Measurements from ENCODE around the gene MAPKAP1. TPM values are rescaled to one million over a fixed set of nuclear protein-coding genes. Genes with fewer than 3 reads are reported as not detected.

Gene MAPKAP1
- total and polyA plus RNA-seq, 9 of the 15 experiments (the other 6 are each of a cell fraction or from before 2014, with no cell fraction given) = 2.6 to 82.1 (median 61.1) TPM

DNA sequence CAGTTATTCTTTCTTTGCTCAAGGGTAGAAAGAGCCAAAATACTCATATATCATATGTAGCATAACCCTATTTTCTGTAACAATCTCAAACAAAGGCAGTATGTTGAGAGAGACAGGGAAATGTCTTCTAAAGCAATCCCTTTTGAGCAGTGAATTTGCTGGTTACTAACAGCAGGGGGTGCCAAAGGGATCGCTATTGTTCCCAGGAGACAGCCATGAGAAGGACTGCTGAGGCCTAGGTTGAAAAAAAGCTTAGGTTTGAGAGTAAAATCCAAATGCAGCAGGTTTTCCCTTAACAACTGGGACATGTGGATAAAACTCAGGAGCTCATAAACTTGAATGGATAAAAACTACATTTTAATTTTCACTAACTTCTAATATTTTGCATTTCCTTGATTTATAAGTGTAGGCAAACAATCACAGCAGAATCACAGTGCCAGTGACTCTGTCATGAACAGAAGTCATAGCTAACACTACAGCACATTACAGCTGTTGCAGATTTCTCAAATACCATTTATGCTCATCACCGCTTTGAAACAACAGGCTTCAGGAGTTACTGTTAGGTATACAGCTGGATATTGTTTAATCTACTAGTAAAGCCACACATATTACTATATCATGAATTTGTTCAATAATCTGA, 148.4 kb downstream of the MAPKAP1 start (continued):
- TF ChIP-seq RAD21 (CRISPR knock-in tag; conservative IDR thresholded peaks at IDR 0.05 in 1 of 2, IDR thresholded peaks at IDR 0.05 in 1 of 2) (peak; percentile 65 to 81), ZNF12 (CRISPR knock-in tag; IDR thresholded peaks at IDR 0.05) (no peak), BRD9 (IDR thresholded peaks at IDR 0.05; ENCODE audit: low read depth, partially characterized antibody) (no peak), CHCHD3 (CRISPR knock-in tag; IDR thresholded peaks at IDR 0.05) (no peak), RCOR1 (IDR thresholded peaks at IDR 0.05; ENCODE audit: borderline replicate concordance in 1 of 2, low read depth in 2 of 2, low read length in 2 of 2) (0 out of 4 replicates have a peak, but pooled peaks of 1 of the 2 experiments have one; percentile 21)

GRCh38 chr9:125556046-125556721, 150.8 kb downstream of the MAPKAP1 start:
- H3K4me1 ChIP-seq (replicated peaks in 1 of 2; ENCODE audit: control insufficient read depth in 2 of 2, insufficient read depth in 2 of 2, low read length in 2 of 2) = peaks cover 0 to 5% of the 10 kb centered on the region in 2 experiments; a peak in 2 of 5 replicates
- 93% methylated on average over 7 of the region's 7 CpGs for WGBS (ENCODE audit: insufficient coverage, low coverage, missing lambda C conversion rate)
- DNase-seq (ENCODE audit: extremely low read depth in 1 of 4, low spot score in 3 of 4) (no peak), FAIRE-seq (no peak), ATAC-seq (no peak)
- ChIA-PET CTCF (ENCODE audit: low intra/inter-chr PET ratio) (no interaction called here), POLR2A (no interaction called here)
- no peaks in the 10 kb centered on the region for H3K27me3 ChIP-seq (ENCODE audit: control insufficient read depth in 2 of 2, insufficient read depth in 2 of 2, low read length in 2 of 2)
- intact Hi-C loops (cut with micrococcal nuclease) = no loop called here
- no peaks in the 10 kb centered on the region for H4K20me1 ChIP-seq (replicated peaks; ENCODE audit: control insufficient read depth, insufficient read depth, low read length)
- no peak overlapping the region for H3K4me3 ChIP-seq
- H3K27ac ChIP-seq (ENCODE audit: extremely low read depth, low read depth, low read length) = no peak overlapping the region
- no peak overlapping the region for H3K4me2 ChIP-seq (ENCODE audit: insufficient read depth, low read length)
- no peak overlapping the region for H2AFZ ChIP-seq (ENCODE audit: low read depth, low read length)
- in situ Hi-C loops (cut with MboI) = no loop called here
- no peak overlapping the region for H3K9ac ChIP-seq (ENCODE audit: insufficient read depth in 1 of 2, low read depth in 2 of 2, low read length in 2 of 2)
- TF ChIP-seq KHSRP (IDR thresholded peaks at IDR 0.05) (no peak), ZNF224 (CRISPR knock-in tag; IDR thresholded peaks at IDR 0.05) (no peak), HSF4 (CRISPR knock-in tag; IDR thresholded peaks at IDR 0.05; ENCODE audit: borderline replicate concordance) (no peak), RFX5 (IDR thresholded peaks at IDR 0.05; ENCODE audit: low read depth, low read length) (no peak), NUFIP1 (IDR thresholded peaks at IDR 0.05; ENCODE audit: partially characterized antibody) (no peak), SMAD1 (IDR thresholded peaks at IDR 0.05; ENCODE audit: low read depth, low read length, partially characterized antibody) (no peak), HOMEZ (CRISPR knock-in tag; IDR thresholded peaks at IDR 0.05) (no peak), ZNF316 (IDR thresholded peaks at IDR 0.05) (no peak)
- TF ChIP-seq, protein P1, sequence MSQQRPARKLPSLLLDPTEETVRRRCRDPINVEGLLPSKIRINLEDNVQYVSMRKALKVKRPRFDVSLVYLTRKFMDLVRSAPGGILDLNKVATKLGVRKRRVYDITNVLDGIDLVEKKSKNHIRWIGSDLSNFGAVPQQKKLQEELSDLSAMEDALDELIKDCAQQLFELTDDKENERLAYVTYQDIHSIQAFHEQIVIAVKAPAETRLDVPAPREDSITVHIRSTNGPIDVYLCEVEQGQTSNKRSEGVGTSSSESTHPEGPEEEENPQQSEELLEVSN (IDR thresholded peaks at IDR 0.05; ENCODE audit: borderline replicate concordance in 1 of 2, extremely low read depth in 1 of 2, insufficient read depth in 1 of 2, insufficient read length in 1 of 2, low read depth in 1 of 2, low read length in 1 of 2, poor library complexity in 1 of 2, severe bottlenecking in 1 of 2) = no peak
- H3K9me3 ChIP-seq (replicated peaks; ENCODE audit: control insufficient read depth, insufficient read depth, low read depth, low read length) = no peaks in the 10 kb centered on the region
- BruUV-seq (replicated peaks) = no TSS peak
- H3K36me3 ChIP-seq (ENCODE audit: control insufficient read depth, insufficient read depth, low read length) = peaks cover 12% of the 10 kb centered on the region; the same call in 2 of the 3 replicates
- H3K9me1 ChIP-seq (ENCODE audit: control insufficient read depth, insufficient read depth, low read length) = no peaks in the 10 kb centered on the region
- no peaks in the 10 kb centered on the region for H3K79me2 ChIP-seq (ENCODE audit: control insufficient read depth, insufficient read depth, low read length)

Data from K562 (cell line).